T-helper 2 cell treated with Interferon-gamma antibody and Interleukin-4, amounts not matched to agents 100 ng/mL and 5 ng/mL, for 36 hours (primary cell): Measurements from ENCODE around the gene MDFI. TPM values are rescaled to one million over a fixed set of nuclear protein-coding genes. Genes with fewer than 3 reads are reported as not detected.

Experiments used
- intact Hi-C: fragments of 100-400 bp; cut with micrococcal nuclease; formaldehyde crosslinking; loops from one replicate; pipeline ENCODE4 v1.15.1; 2023
- total RNA-seq: library from RNA; stranded (reverse); gene quantifications from 2 replicates; pipeline ENCODE4 v1.2.3, GENCODE V29; 2022

MDFI gene
- total RNA-seq, 1 donor from 2014 or later, result not detected

GRCh38 chr6:41685641-41686380 is 47.5 kb downstream of the MDFI start:
- intact Hi-C loops, result no loop called here

- intact Hi-C loops, result no loop called here
Measured at GRCh38 chr6:41687501-41688175, 49.4 kb downstream of the MDFI start.

- intact Hi-C loops, result no loop called here
Measured at GRCh38 chr6:41688256-41688965, 50.1 kb downstream of the MDFI start.

- intact Hi-C loops, result no loop called here
Measured at GRCh38 chr6:41689171-41690008, 51.1 kb downstream of the MDFI start.

- intact Hi-C loops, result no loop called here
Measured at GRCh38 chr6:41690541-41691330, 52.5 kb downstream of the MDFI start.

- intact Hi-C loops, result no loop called here
Measured at GRCh38 chr6:41691426-41692079, 53.3 kb downstream of the MDFI start.

GRCh38 chr6:41692080-41692675 is 53.9 kb downstream of the MDFI start:
- intact Hi-C loops, result no loop called here

GRCh38 chr6:41692730-41693129 is 54.5 kb downstream of the MDFI start:
- intact Hi-C loops, result no loop called here

GRCh38 chr6:41693281-41694240 is 55.3 kb downstream of the MDFI start:
- intact Hi-C loops, result no loop called here

- intact Hi-C loops, result no loop called here
Measured at GRCh38 chr6:41694815-41695526, 56.7 kb downstream of the MDFI start.

GRCh38 chr6:41695825-41696224 is 57.6 kb downstream of the MDFI start:
- intact Hi-C loops, result no loop called here

GRCh38 chr6:41696788-41697187 is 58.5 kb downstream of the MDFI start:
- intact Hi-C loops, result no loop called here

GRCh38 chr6:41697861-41698781 is 59.9 kb downstream of the MDFI start:
- intact Hi-C loops, result no loop called here

GRCh38 chr6:41699063-41699462 is 60.8 kb downstream of the MDFI start:
- intact Hi-C loops, result no loop called here

- intact Hi-C loops, result no loop called here
Measured at GRCh38 chr6:41700463-41701347, 62.4 kb downstream of the MDFI start.
